Measurements from ENCODE around the gene ELF4. TPM values are rescaled to one million over a fixed set of nuclear protein-coding genes. Genes with fewer than 3 reads are reported as not detected.

Gene ELF4
- total RNA-seq, 2 donors from 2014 or later: 1.6 to 3.6 TPM

GRCh38 chrX:130055899-130056298 lies 54.4 kb downstream of the ELF4 start:
- no peaks in the 10 kb centered on the region for H3K36me3 ChIP-seq (replicated peaks in 1 of 2; ENCODE audit: insufficient read depth in 1 of 2, low read depth in 2 of 2)
- no peak overlapping the region for H3K4me3 ChIP-seq
- H3K9me3 ChIP-seq: no peaks in the 10 kb centered on the region
- no peaks in the 10 kb centered on the region for H3K27me3 ChIP-seq
- H3K4me1 ChIP-seq: peaks cover 3% of the 10 kb centered on the region
- no peak overlapping the region for H3K27ac ChIP-seq
- ATAC-seq: no peak
- no peak for TF ChIP-seq POLR2A (IDR thresholded peaks at IDR 0.05)
- no peak for TF ChIP-seq CTCF (IDR thresholded peaks at IDR 0.05)
- WGBS, 2 donors: 91% methylated on average over 4 of the region's 18 CpGs; no CpG with 5 or more reads in 1 of the 2 donors
- intact Hi-C loops (cut with DNase I): no loop called here
- DNase-seq: no peak

GRCh38 chrX:130055103-130055502 lies 55.2 kb downstream of the ELF4 start:
- intact Hi-C loops (cut with DNase I): no loop called here
- Histone ChIP-seq H3K27ac (no peak overlapping the region), H3K4me3 (no peak overlapping the region), H3K36me3 (replicated peaks in 1 of 2; ENCODE audit: insufficient read depth in 1 of 2, low read depth in 2 of 2) (no peaks in the 10 kb centered on the region), H3K9me3 (no peaks in the 10 kb centered on the region), H3K27me3 (no peaks in the 10 kb centered on the region), H3K4me1 (no peaks in the 10 kb centered on the region)
- no peak for DNase-seq
- no peak for ATAC-seq
- TF ChIP-seq POLR2A (IDR thresholded peaks at IDR 0.05) (no peak), CTCF (IDR thresholded peaks at IDR 0.05) (no peak)
- 79 to 82% methylated on average over 4 to 11 of the region's 11 CpGs for WGBS, 2 donors

GRCh38 chrX:130053236-130053635 lies 57.1 kb downstream of the ELF4 start:
- H3K9me3 ChIP-seq: no peaks in the 10 kb centered on the region
- WGBS, 2 donors: 90 to 100% methylated on average over 2 of the region's 10 CpGs
- H3K27me3 ChIP-seq: no peaks in the 10 kb centered on the region
- ATAC-seq (no peak), DNase-seq (no peak)
- H3K27ac ChIP-seq: no peak overlapping the region
- intact Hi-C loops (cut with DNase I): no loop called here
- no peaks in the 10 kb centered on the region for H3K4me1 ChIP-seq
- no peak overlapping the region for H3K4me3 ChIP-seq
- TF ChIP-seq CTCF (IDR thresholded peaks at IDR 0.05) (no peak), POLR2A (IDR thresholded peaks at IDR 0.05) (no peak)
- no peaks in the 10 kb centered on the region for H3K36me3 ChIP-seq (replicated peaks in 1 of 2; ENCODE audit: insufficient read depth in 1 of 2, low read depth in 2 of 2)

DNA sequence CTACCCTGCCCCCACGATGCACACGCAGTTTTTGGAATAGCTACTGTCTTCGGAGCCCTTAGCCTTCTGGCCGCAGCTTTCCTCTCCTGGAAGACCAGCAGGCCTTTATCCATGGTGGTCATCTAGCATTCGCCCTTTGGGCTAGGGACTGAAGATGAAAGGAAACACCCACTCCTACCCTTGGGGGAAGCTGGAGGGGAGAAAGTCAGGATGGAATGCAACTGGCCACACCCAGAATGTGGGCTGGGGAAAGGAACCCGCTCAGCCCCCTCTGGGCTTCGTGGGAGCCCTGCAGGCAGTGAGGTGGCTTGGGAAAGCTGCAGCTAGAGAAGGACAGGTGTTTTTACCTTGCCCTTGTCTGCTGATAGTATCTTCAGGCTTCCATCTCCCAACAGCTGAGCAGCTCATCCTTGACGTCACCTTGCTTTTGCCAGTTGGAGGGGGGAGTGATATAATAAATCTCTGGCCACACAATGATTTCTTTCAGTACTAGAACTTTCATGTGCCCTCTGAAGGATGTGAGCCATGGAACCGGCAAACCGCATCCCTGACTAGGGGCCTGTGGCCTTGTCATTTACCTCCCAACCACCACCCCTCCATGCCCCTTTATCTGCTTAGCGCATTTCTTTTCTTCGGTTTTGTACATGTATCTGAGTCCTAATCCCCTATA lies 59.0 kb downstream of the ELF4 start:
- H3K4me1 ChIP-seq: no peaks in the 10 kb centered on the region
- no peak overlapping the region for H3K27ac ChIP-seq
- WGBS, 2 donors: 88 to 90% methylated on average over 7 to 8 of the region's 12 CpGs
- intact Hi-C loops (cut with DNase I): no loop called here
- H3K4me3 ChIP-seq: no peak overlapping the region
- TF ChIP-seq CTCF (IDR thresholded peaks at IDR 0.05) (no peak), POLR2A (IDR thresholded peaks at IDR 0.05) (no peak)
- no peak for ATAC-seq
- H3K36me3 ChIP-seq (replicated peaks in 1 of 2; ENCODE audit: insufficient read depth in 1 of 2, low read depth in 2 of 2): no peaks in the 10 kb centered on the region
- H3K27me3 ChIP-seq: no peaks in the 10 kb centered on the region
- DNase-seq: no peak
- no peaks in the 10 kb centered on the region for H3K9me3 ChIP-seq

DNA sequence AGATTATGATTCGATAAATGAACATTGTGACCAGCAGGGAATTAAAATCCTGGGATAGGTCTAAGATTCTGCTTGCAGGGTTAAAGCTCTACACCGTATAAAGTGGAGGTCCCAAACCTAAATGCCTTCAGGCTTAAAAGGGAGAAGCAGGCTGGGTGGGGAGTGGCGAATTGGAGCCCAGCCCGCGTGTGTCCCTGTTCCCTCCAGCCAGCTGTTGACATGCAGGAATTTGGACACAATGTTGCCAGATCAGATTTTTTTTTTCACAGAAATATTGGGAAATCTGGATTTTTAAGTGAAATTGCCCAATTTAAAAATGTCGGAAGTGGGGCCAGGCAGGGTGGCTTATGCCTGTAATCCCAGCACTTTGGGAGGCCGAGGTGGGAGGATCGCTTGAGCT lies 60.5 kb downstream of the ELF4 start:
- H3K9me3 ChIP-seq: no peaks in the 10 kb centered on the region
- no peak overlapping the region for H3K4me3 ChIP-seq
- TF ChIP-seq POLR2A (IDR thresholded peaks at IDR 0.05): no peak
- H3K36me3 ChIP-seq (replicated peaks in 1 of 2; ENCODE audit: insufficient read depth in 1 of 2, low read depth in 2 of 2): no peaks in the 10 kb centered on the region
- intact Hi-C loops (cut with DNase I): no loop called here
- no peaks in the 10 kb centered on the region for H3K27me3 ChIP-seq
- no peak for ATAC-seq
- no peak for DNase-seq
- H3K27ac ChIP-seq: no peak overlapping the region
- H3K4me1 ChIP-seq: no peaks in the 10 kb centered on the region
- WGBS, 2 donors: 86 to 89% methylated on average over 5 to 8 of the region's 8 CpGs

Measured in body of pancreas (tissue), 4 donors.